GM12878 (cell line): Measurements from ENCODE around the gene LHFPL3. TPM values are rescaled to one million over a fixed set of nuclear protein-coding genes. Genes with fewer than 3 reads are reported as not detected.

ENCODE experiments used
- ATAC-seq: fragments of 200-7000 bp; cut with Tn5 transposase; 3 replicates; pipeline ENCODE4 v1.9.1; 2020; ENCODE audit warnings: mild to moderate bottlenecking, moderate library complexity
- BruUV-seq: library from RNA; stranded (reverse); fragments of 400-500 nt; replicated peaks from 2 replicates; lab custom pipeline; 2021; lab: Mats Ljungman, UMichigan
- CTCF ChIA-PET: fragments of 300-600 bp; sonication (Branson Sonifier 250); formaldehyde crosslinking; extraction: SDS; loops from one replicate; lab custom pipeline; 2021; ENCODE audit warnings: inconsistent platforms; lab: Yijun Ruan, JAX
- POLR2A ChIA-PET: fragments of 350-600 bp; formaldehyde crosslinking; extraction: SDS; loops from one replicate; lab custom pipeline; 2021; ENCODE audit warnings: inconsistent platforms; lab: Charles Lee
- RAD21 ChIA-PET: fragments of 300-600 bp; sonication (Branson Sonifier 250); formaldehyde crosslinking; loops from one replicate; lab custom pipeline; 2023; ENCODE audit warnings: antibody characterized with exemption; ENCODE audit not compliant: unreplicated experiment; lab: Charles Lee
- SMC1A ChIA-PET: fragments of 300-600 bp; sonication (Branson Sonifier 250); formaldehyde crosslinking; loops from one replicate; lab custom pipeline; 2023; ENCODE audit not compliant: unreplicated experiment, uncharacterized antibody; lab: Charles Lee
- DNase-seq: peaks from one replicate; pipeline ENCODE4 v3.0.0-alpha.2; 2011; ENCODE audit warnings: low read depth, low spot score
- FAIRE-seq: peaks from 3 replicates; lab custom pipeline; 2011; peaks lifted over from hg19 to GRCh38; lab: Jason Lieb, UNC
- H2AFZ ChIP-seq: 2 replicates; pipeline ENCODE4 v1.6.0; 2011; ENCODE audit warnings: low read depth, low read length, control low read depth; ENCODE audit not compliant: control insufficient read depth
- H3K27ac ChIP-seq: 2 replicates; pipeline ENCODE4 v1.5.1; 2011; ENCODE audit warnings: control low read depth; ENCODE audit not compliant: control insufficient read depth, insufficient read depth
- H3K27me3 ChIP-seq, 2 experiments: replicated peaks in 1 of 2; 2 replicates each; pipeline versions ENCODE4 v1.6.0 to v1.6.1; 2011; ENCODE audit warnings: low read length in 1 of 2; ENCODE audit not compliant: control insufficient read depth in 2 of 2, insufficient read depth in 2 of 2
- H3K36me3 ChIP-seq, 2 experiments: 2 replicates each; pipeline ENCODE4 v1.5.1; 2011; ENCODE audit warnings: low read length in 1 of 2; ENCODE audit not compliant: control insufficient read depth in 2 of 2, insufficient read depth in 2 of 2
- H3K4me1 ChIP-seq: 2 replicates; pipeline ENCODE4 v1.6.1; 2011; ENCODE audit warnings: mild to moderate bottlenecking, low read length, moderate library complexity, mixed read lengths; ENCODE audit not compliant: control insufficient read depth, insufficient read depth
- H3K4me2 ChIP-seq: 2 replicates; pipeline ENCODE4 v1.6.0; 2011; ENCODE audit warnings: control low read depth; ENCODE audit not compliant: control insufficient read depth, insufficient read depth
- H3K4me3 ChIP-seq: fragments of 200-600 bp; sonication (generic); 2 replicates; pipeline ENCODE4 v1.5.1; 2016
- H3K79me2 ChIP-seq: 2 replicates; pipeline ENCODE4 v1.6.0; 2011; ENCODE audit warnings: low read length; ENCODE audit not compliant: control insufficient read depth, insufficient read depth
- H3K9ac ChIP-seq: 2 replicates; pipeline ENCODE4 v1.8.0; 2011; ENCODE audit warnings: low read length, control low read depth, mixed read lengths; ENCODE audit not compliant: control insufficient read depth, insufficient read depth
- H3K9me3 ChIP-seq: replicated peaks from 3 replicates; pipeline ENCODE4 v1.5.1; 2011; ENCODE audit warnings: mild to moderate bottlenecking, low read length; ENCODE audit not compliant: control insufficient read depth, insufficient read depth
- H4K20me1 ChIP-seq: 2 replicates; pipeline ENCODE4 v1.6.0; 2011; ENCODE audit not compliant: control insufficient read depth, insufficient read depth
- BCL3 ChIP-seq: IDR thresholded peaks from 2 replicates; pipeline ENCODE4 v1.6.1; 2011; ENCODE audit warnings: borderline replicate concordance, low read depth, mild to moderate bottlenecking, moderate library complexity, low read length; ENCODE audit not compliant: insufficient read depth, poor library complexity, severe bottlenecking
- BRCA1 ChIP-seq: IDR thresholded peaks from 2 replicates; pipeline ENCODE4 v1.6.1; 2011; ENCODE audit warnings: low read depth, low read length, improper control_type of control experiment
- JUND ChIP-seq: IDR thresholded peaks from 2 replicates; pipeline ENCODE4 v1.6.1; 2012; ENCODE audit warnings: low read depth, mild to moderate bottlenecking, low read length, improper control_type of control experiment, moderate library complexity
- NFIC ChIP-seq: IDR thresholded peaks from 2 replicates; pipeline ENCODE4 v1.6.1; 2012; ENCODE audit warnings: low read depth, mild to moderate bottlenecking, inconsistent platforms, low read length, moderate library complexity
- NR2C1 ChIP-seq: fragments of 450-650 bp; IDR thresholded peaks from 2 replicates; pipeline ENCODE4 v1.6.1; 2017; ENCODE audit warnings: antibody characterized with exemption, mild to moderate bottlenecking, moderate library complexity
- NRF1 ChIP-seq: conservative IDR thresholded peaks from 2 replicates; pipeline ENCODE4 v1.6.1; 2011; ENCODE audit warnings: mild to moderate bottlenecking, low read depth, low read length, improper control_type of control experiment
- PBX3 ChIP-seq: IDR thresholded peaks from 2 replicates; pipeline ENCODE4 v1.6.1; 2011; ENCODE audit warnings: mild to moderate bottlenecking, low read depth, low read length, moderate library complexity; ENCODE audit not compliant: insufficient replicate concordance
- SMAD1 ChIP-seq: fragments of 450-650 bp; IDR thresholded peaks from 2 replicates; pipeline ENCODE4 v1.6.1; 2018; ENCODE audit warnings: mild to moderate bottlenecking, low read depth; ENCODE audit not compliant: partially characterized antibody
- STAT1 ChIP-seq: fragments of 450-650 bp; conservative IDR thresholded peaks from 2 replicates; pipeline ENCODE4 v1.6.1; 2014; ENCODE audit warnings: antibody characterized with exemption, mild to moderate bottlenecking
- ZBTB4 ChIP-seq: fragments of 450-650 bp; formaldehyde crosslinking; IDR thresholded peaks from 2 replicates; pipeline ENCODE4 v1.4.0; 2022; ENCODE audit warnings: mild to moderate bottlenecking, moderate library complexity
- ZBTB40 ChIP-seq: fragments of 450-650 bp; IDR thresholded peaks from 2 replicates; pipeline ENCODE4 v1.6.1; 2016; ENCODE audit warnings: mild to moderate bottlenecking, moderate library complexity, borderline replicate concordance
- ZNF217 ChIP-seq: fragments of 450-650 bp; IDR thresholded peaks from 2 replicates; pipeline ENCODE4 v1.6.1; 2017; ENCODE audit warnings: antibody characterized with exemption, mild to moderate bottlenecking
- WGBS: methylation state at CpG from one replicate; pipeline ENCODE4 v1.1.6; 2016; ENCODE audit warnings: low lambda C conversion rate; ENCODE audit not compliant: insufficient replicate concordance, insufficient coverage; ENCODE audit errors: missing lambda C conversion rate; 5-methylcytosine and 5-hydroxymethylcytosine counted together
- in situ Hi-C: fragments of 300-500 bp; cut with MboI; formaldehyde crosslinking; loops from 9 replicates; pipeline ENCODE4 v1.14.3; 2018; ENCODE audit warnings: mixed read lengths
- intact Hi-C: fragments of 100-400 bp; cut with micrococcal nuclease; formaldehyde crosslinking; loops from one replicate; pipeline ENCODE4 v1.14.2; 2022; ENCODE audit not compliant: unreplicated experiment
- polyA plus RNA-seq, 11 experiments: library from polyadenylated mRNA; depleted of rRNA in 4 of 11; unstranded in 6 of 11; stranded (reverse) in 5 of 11; fragments of >200 nt; fragmentation: Nextera tagmentation in 4 of 11; fragmentation: Illumina TruSeq in 1 of 11; extraction: Ambion mirVana in 4 of 11; extraction: Trizol in 1 of 11; gene quantifications; 1 replicate in 1 of 11; 2 replicates in 10 of 11; pipeline versions ENCODE4 v1.2.1 to v1.2.3, GENCODE V29; 2011 to 2016; ENCODE audit warnings: inconsistent platforms in 2 of 11, missing spikeins in 2 of 11, low read depth in 1 of 11
- total RNA-seq, 4 experiments: library from RNA; depleted of rRNA in 3 of 4; stranded (reverse); fragments of >200 nt in 3 of 4; fragmentation: Illumina TruSeq in 1 of 4; extraction: Trizol in 1 of 4; gene quantifications; 2 replicates each; pipeline versions ENCODE4 v1.2.1 to v1.2.3, GENCODE V29; 2013 to 2021

LHFPL3 gene
- total and polyA plus RNA-seq, 10 of the 15 experiments (the other 5 are each of a cell fraction or from before 2014, with no cell fraction given), result 0.09 TPM; not detected in 9

GRCh38 chr7:104536956-104537355 lies 208.6 kb downstream of the LHFPL3 start:
- RAD21 ChIA-PET, result no interaction called here
- in situ Hi-C loops, result no loop called here
- no peak for FAIRE-seq
- TF ChIP-seq STAT1 (no peak), NFIC (no peak), JUND (no peak), BCL3 (no peak), ZNF217 (no peak), PBX3 (no peak), ZBTB4 (CRISPR knock-in tag) (no peak), NR2C1 (no peak), NRF1 (no peak), BRCA1 (no peak), ZBTB40 (no peak), SMAD1 (no peak)

More at GRCh38 chr7:104536956-104537355, 208.6 kb downstream of the LHFPL3 start:
- 0% methylated on average over 1 of the region's 1 CpG for WGBS
- no peaks in the 10 kb centered on the region for H3K79me2 ChIP-seq
- DNase-seq (no peak), ATAC-seq (no peak)
- H3K4me3 ChIP-seq, result no peak overlapping the region
- H3K4me1 ChIP-seq, result no peaks in the 10 kb centered on the region
- ChIA-PET SMC1A (no interaction called here), CTCF (no interaction called here), POLR2A (no interaction called here)
- no peaks in the 10 kb centered on the region for H4K20me1 ChIP-seq
- no TSS peak for BruUV-seq
- H3K9ac ChIP-seq, result no peak overlapping the region
- no peaks in the 10 kb centered on the region for H3K36me3 ChIP-seq
- no peak overlapping the region for H3K4me2 ChIP-seq
- no peaks in the 10 kb centered on the region for H3K9me3 ChIP-seq
- H3K27ac ChIP-seq, result no peak overlapping the region
- H2AFZ ChIP-seq, result no peak overlapping the region
- intact Hi-C loops, result no loop called here
- no peaks in the 10 kb centered on the region; a peak in 1 of 4 replicates for H3K27me3 ChIP-seq
